Measurements from ENCODE around the gene STXBP1.
"Not testable (repeated sequence)": the region's sequence is repeated elsewhere in the genome, so short reads cannot be mapped to it uniquely, and the experiment has no call there.

The STXBP1 gene

GRCh38 chr9:127588740-127589506, 23.2 kb upstream of the STXBP1 start:
- H3K4me1 Mint-ChIP-seq: peaks cover 3% of the 10 kb centered on the region
- peaks cover 11% of the 10 kb centered on the region for H3K27me3 Mint-ChIP-seq
- H3K4me3 Mint-ChIP-seq: no peak overlapping the region
- H3K9me3 Mint-ChIP-seq: no peaks in the 10 kb centered on the region
- H3K27ac Mint-ChIP-seq: no peak overlapping the region
- no peaks in the 10 kb centered on the region for H3K36me3 Mint-ChIP-seq

- Mint-ChIP-seq H3K27ac (no peak overlapping the region), H3K27me3 (peaks cover 11% of the 10 kb centered on the region), H3K4me3 (no peak overlapping the region), H3K9me3 (no peaks in the 10 kb centered on the region), H3K4me1 (peaks cover 3% of the 10 kb centered on the region), H3K36me3 (no peaks in the 10 kb centered on the region)
These were observed 22.1 kb upstream of the STXBP1 start for GRCh38 chr9:127589955-127590370.

- no peaks in the 10 kb centered on the region for H3K36me3 Mint-ChIP-seq
- H3K9me3 Mint-ChIP-seq: no peaks in the 10 kb centered on the region
- H3K4me3 Mint-ChIP-seq: no peak overlapping the region
- H3K27me3 Mint-ChIP-seq: no peaks in the 10 kb centered on the region
- no peaks in the 10 kb centered on the region for H3K4me1 Mint-ChIP-seq
- H3K27ac Mint-ChIP-seq: no peak overlapping the region
These were observed 16.5 kb upstream of the STXBP1 start for GRCh38 chr9:127595611-127596010.

- Mint-ChIP-seq H3K9me3 (no peaks in the 10 kb centered on the region), H3K36me3 (no peaks in the 10 kb centered on the region), H3K4me3 (no peak overlapping the region), H3K27ac (no peak overlapping the region), H3K27me3 (peaks cover 1% of the 10 kb centered on the region), H3K4me1 (no peaks in the 10 kb centered on the region)
These were observed 13.1 kb upstream of the STXBP1 start for GRCh38 chr9:127598839-127599549.

DNA sequence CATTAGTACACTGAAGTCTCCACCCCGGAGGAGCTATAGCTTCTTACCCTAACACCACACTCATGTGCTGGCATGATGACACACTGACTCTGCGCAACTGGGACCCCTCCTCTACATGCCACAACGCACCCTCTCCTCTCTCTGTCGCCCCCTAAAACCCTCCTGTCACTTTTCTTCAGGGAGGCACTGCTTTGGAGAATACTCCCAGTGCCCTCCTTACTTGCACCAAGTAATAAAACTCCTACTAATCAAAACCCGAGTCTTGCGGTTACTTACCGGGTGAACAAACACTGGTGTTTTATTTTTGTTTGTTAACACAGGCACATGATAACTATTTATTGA, 12.6 kb upstream of the STXBP1 start:
- H3K27me3 Mint-ChIP-seq: peaks cover 1% of the 10 kb centered on the region
- no peaks in the 10 kb centered on the region for H3K4me1 Mint-ChIP-seq
- no peak overlapping the region for H3K4me3 Mint-ChIP-seq
- H3K27ac Mint-ChIP-seq: no peak overlapping the region
- no peaks in the 10 kb centered on the region for H3K9me3 Mint-ChIP-seq
- H3K36me3 Mint-ChIP-seq: no peaks in the 10 kb centered on the region

DNA sequence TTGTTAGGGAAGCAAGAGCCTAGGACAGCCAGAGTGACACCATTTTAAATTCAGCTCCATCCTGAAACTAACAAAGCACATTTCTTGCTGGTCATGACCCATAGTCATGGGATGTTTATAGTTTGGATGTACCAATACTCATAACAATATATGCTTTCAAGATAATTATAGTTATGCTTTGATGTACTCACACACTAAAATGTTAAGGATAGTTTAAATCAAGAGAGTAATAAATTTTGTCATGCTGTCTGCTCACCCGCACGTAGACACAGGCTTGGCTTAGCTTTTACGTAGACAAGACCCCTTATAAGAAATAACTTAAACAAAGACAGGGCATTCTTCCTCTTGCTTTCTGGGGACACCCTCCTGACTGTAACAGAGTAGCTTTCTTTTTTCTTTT, 8.9 kb upstream of the STXBP1 start:
- Mint-ChIP-seq H3K27me3 (peaks cover 1% of the 10 kb centered on the region), H3K36me3 (no peaks in the 10 kb centered on the region), H3K9me3 (no peaks in the 10 kb centered on the region), H3K4me1 (peaks cover 7% of the 10 kb centered on the region), H3K4me3 (no peak overlapping the region), H3K27ac (no peak overlapping the region)

- Mint-ChIP-seq H3K9me3 (no peaks in the 10 kb centered on the region), H3K36me3 (no peaks in the 10 kb centered on the region), H3K27ac (no peak overlapping the region), H3K27me3 (peaks cover 5% of the 10 kb centered on the region), H3K4me3 (no peak overlapping the region), H3K4me1 (peaks cover 19% of the 10 kb centered on the region)
These were observed 6.0 kb upstream of the STXBP1 start for GRCh38 chr9:127606043-127606442.

DNA sequence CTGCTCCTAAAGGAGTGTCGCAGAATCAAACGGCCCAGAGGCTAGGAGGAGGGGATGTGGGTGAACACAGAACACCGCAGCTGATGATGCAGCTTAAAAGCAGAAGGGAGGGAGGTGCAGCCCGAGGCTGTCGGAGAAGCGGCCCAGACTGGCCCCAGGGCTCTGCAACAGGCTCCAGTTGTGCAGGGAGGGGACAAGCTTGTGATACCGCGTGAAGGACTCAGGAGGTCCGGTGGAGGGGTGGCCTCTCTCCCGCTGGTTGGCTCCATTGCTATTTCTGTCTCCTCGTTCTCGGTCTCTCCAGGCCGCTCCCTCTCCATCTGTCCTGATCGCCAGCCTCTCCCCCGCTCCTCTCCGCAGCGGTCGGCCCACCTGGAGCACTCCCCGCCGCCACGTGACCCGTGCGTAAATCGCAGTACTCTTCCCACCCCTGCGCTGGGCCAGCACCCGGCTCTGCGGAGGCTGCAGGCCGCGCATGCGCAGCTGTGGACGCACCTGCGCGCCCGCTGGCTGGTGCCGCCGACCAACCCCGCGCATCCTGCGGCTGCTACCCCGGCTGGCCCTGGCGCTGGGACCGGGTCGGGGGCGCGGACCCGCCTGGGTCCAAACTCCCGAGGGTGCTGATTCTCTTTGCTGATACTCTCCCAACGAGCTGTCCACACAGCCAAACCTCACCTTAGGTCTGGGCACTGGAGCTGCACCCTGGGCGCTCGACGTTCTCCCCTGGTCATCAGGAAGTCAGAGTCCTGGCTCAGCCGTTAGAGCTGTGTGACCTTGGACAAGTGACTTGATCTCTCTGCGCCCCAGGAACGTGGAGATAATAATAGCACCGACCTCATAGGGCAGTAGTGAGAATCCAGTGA, 3.7 kb upstream of the STXBP1 start:
- Mint-ChIP-seq H3K36me3 (no peaks in the 10 kb centered on the region), H3K9me3 (no peaks in the 10 kb centered on the region), H3K27ac (peak overlapping the region; percentile 46), H3K4me3 (peak overlapping the region; percentile 90), H3K4me1 (peaks cover 28% of the 10 kb centered on the region), H3K27me3 (peaks cover 3% of the 10 kb centered on the region)

- H3K4me1 Mint-ChIP-seq: peaks cover 35% of the 10 kb centered on the region
- no peaks in the 10 kb centered on the region for H3K36me3 Mint-ChIP-seq
These were observed 526 bp upstream of the STXBP1 start for GRCh38 chr9:127611603-127611898.

GRCh38 chr9:127612939-127613582, 984 bp downstream of the STXBP1 start:
- Mint-ChIP-seq H3K27me3 (peaks cover 7% of the 10 kb centered on the region), H3K4me3 (peak overlapping the region; percentile 81), H3K36me3 (no peaks in the 10 kb centered on the region), H3K27ac (peak overlapping the region; percentile 4), H3K9me3 (no peaks in the 10 kb centered on the region), H3K4me1 (peaks cover 29% of the 10 kb centered on the region)

More at GRCh38 chr9:127611603-127611898, 526 bp upstream of the STXBP1 start:
- H3K4me3 Mint-ChIP-seq: peak overlapping the region; percentile 95
- H3K9me3 Mint-ChIP-seq: no peaks in the 10 kb centered on the region
- H3K27ac Mint-ChIP-seq: peak overlapping the region; percentile 96
- peaks cover 7% of the 10 kb centered on the region for H3K27me3 Mint-ChIP-seq

DNA sequence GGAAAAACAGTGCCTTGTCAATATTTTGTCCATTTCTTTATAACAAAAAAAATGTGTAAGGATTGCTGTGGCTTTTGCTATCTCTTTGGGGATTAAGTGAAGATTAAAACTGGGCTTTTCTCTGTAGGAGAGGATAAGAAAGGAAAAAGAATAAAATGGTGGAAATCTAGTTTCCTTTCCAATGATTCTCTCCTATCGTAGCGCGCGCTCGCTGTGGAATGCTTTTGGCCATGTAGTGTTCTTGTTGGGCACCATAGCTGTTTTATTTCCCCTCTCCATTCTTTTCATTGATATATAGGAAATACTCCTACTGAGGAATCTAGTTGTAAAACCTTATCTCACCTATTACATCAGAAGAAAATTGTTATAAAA, 1.5 kb downstream of the STXBP1 start:
- peaks cover 25% of the 10 kb centered on the region for H3K4me1 Mint-ChIP-seq
- H3K27me3 Mint-ChIP-seq: peaks cover 7% of the 10 kb centered on the region
- no peaks in the 10 kb centered on the region for H3K9me3 Mint-ChIP-seq
- no peaks in the 10 kb centered on the region for H3K36me3 Mint-ChIP-seq
- no peak overlapping the region for H3K27ac Mint-ChIP-seq
- peak overlapping the region; percentile 81 for H3K4me3 Mint-ChIP-seq

GRCh38 chr9:127614961-127615360, 2.9 kb downstream of the STXBP1 start:
- no peak overlapping the region for H3K27ac Mint-ChIP-seq
- peaks cover 4% of the 10 kb centered on the region for H3K27me3 Mint-ChIP-seq
- no peak overlapping the region for H3K4me3 Mint-ChIP-seq
- no peaks in the 10 kb centered on the region for H3K9me3 Mint-ChIP-seq
- peaks cover 16% of the 10 kb centered on the region for H3K4me1 Mint-ChIP-seq
- H3K36me3 Mint-ChIP-seq: no peaks in the 10 kb centered on the region

GRCh38 chr9:127621339-127621970, 9.4 kb downstream of the STXBP1 start:
- not testable (repeated sequence) for H3K4me1 Mint-ChIP-seq, H3K27me3 Mint-ChIP-seq, H3K4me3 Mint-ChIP-seq, H3K9me3 Mint-ChIP-seq, H3K36me3 Mint-ChIP-seq, H3K27ac Mint-ChIP-seq

- H3K27ac Mint-ChIP-seq: no peak overlapping the region
- H3K27me3 Mint-ChIP-seq: no peaks in the 10 kb centered on the region
- H3K4me3 Mint-ChIP-seq: no peak overlapping the region
- no peaks in the 10 kb centered on the region for H3K9me3 Mint-ChIP-seq
- H3K36me3 Mint-ChIP-seq: no peaks in the 10 kb centered on the region
- H3K4me1 Mint-ChIP-seq: no peaks in the 10 kb centered on the region
These were observed 14.8 kb downstream of the STXBP1 start for GRCh38 chr9:127626752-127627493.

- no peaks in the 10 kb centered on the region for H3K9me3 Mint-ChIP-seq
- H3K4me3 Mint-ChIP-seq: no peak overlapping the region
- H3K27me3 Mint-ChIP-seq: no peaks in the 10 kb centered on the region
- H3K27ac Mint-ChIP-seq: no peak overlapping the region
- H3K36me3 Mint-ChIP-seq: no peaks in the 10 kb centered on the region
- H3K4me1 Mint-ChIP-seq: no peaks in the 10 kb centered on the region
These were observed 15.4 kb downstream of the STXBP1 start for GRCh38 chr9:127627494-127627855.

Data from activated naive CD4-positive, alpha-beta T cell treated with anti-CD3 and anti-CD28 coated beads, Interleukin-2, amount 50 U/mL, for 24 hours (primary cell).